Left cardiac atrium (tissue), 4 donors: Measurements from ENCODE around the gene TEAD2. TPM values are rescaled to one million over a fixed set of nuclear protein-coding genes. Genes with fewer than 3 reads are reported as not detected.

Experiments used
- ATAC-seq, 2 donors: fragments of 200-7000 bp; cut with Tn5 transposase; one replicate each; pipeline ENCODE4 v1.9.1; 2020; ENCODE audit warnings: mild to moderate bottlenecking in 2 of 2, moderate library complexity in 2 of 2
- DNase-seq: peaks from one replicate; pipeline ENCODE4 v3.0.0-alpha.2; 2020
- intact Hi-C, 2 donors: fragments of 100-400 bp; cut with DNase I; formaldehyde crosslinking; loops; one replicate each; pipeline versions ENCODE4 v1.14.1 to v1.15.1; 2022 to 2023
- total RNA-seq, 2 donors: library from RNA; stranded (reverse); fragmentation: NEBNext Ultra II Directional; extraction: Animal tissue kit (Norgen Biotek cat#: 25700); gene quantifications; one replicate each; pipeline ENCODE4 v1.2.1, GENCODE V29; 2021
- donor health status: DM: no; HTN: yes; CAD: no.
- donor health status: DM: no; HTN: yes; CAD: no; lungs with severe emphysema.
- donor health status: DM: yes; HTN: yes; CAD: no.
- donor health status: Dilated cardiomyopathy.

Gene TEAD2
- total RNA-seq, 2 donors from 2014 or later = 43.8 to 45.0 TPM

- DNase-seq (no peak), ATAC-seq (no peak)
- intact Hi-C loops = no loop called here
Measured at GRCh38 chr19:49359851-49360820, 2.1 kb downstream of the TEAD2 start.

GRCh38 chr19:49357186-49357585, 5.0 kb downstream of the TEAD2 start:
- DNase-seq = no peak
- intact Hi-C loops = no loop called here

GRCh38 chr19:49356382-49356781, 5.8 kb downstream of the TEAD2 start:
- DNase-seq = no peak
- no peak for ATAC-seq
- intact Hi-C loops = no loop called here

More at GRCh38 chr19:49357186-49357585, 5.0 kb downstream of the TEAD2 start:
- ATAC-seq = no peak

GRCh38 chr19:49355909-49356353, 6.3 kb downstream of the TEAD2 start:
- DNase-seq = peak; percentile 67
- intact Hi-C loops = no loop called here
- ATAC-seq = peak; percentile 42 to 49

GRCh38 chr19:49349567-49349966, 12.6 kb downstream of the TEAD2 start:
- ATAC-seq (no peak), DNase-seq (no peak)
- intact Hi-C loops = no loop called here

GRCh38 chr19:49348305-49349189, 13.7 kb downstream of the TEAD2 start:
- intact Hi-C loops = no loop called here
- ATAC-seq (no peak), DNase-seq (no peak)

GRCh38 chr19:49347835-49348234, 14.4 kb downstream of the TEAD2 start:
- ATAC-seq (peak; percentile 65 to 89), DNase-seq (no peak)
- intact Hi-C loops = no loop called here

GRCh38 chr19:49347191-49347590, 15.0 kb downstream of the TEAD2 start:
- DNase-seq (no peak), ATAC-seq (no peak)
- intact Hi-C loops = no loop called here

GRCh38 chr19:49344505-49345423, 17.5 kb downstream of the TEAD2 start:
- intact Hi-C loops = no loop called here
- ATAC-seq = no peak

GRCh38 chr19:49343123-49343522, 19.1 kb downstream of the TEAD2 start:
- intact Hi-C loops = no loop called here
- DNase-seq (no peak), ATAC-seq (no peak)

More at GRCh38 chr19:49344505-49345423, 17.5 kb downstream of the TEAD2 start:
- no peak for DNase-seq

- intact Hi-C loops = no loop called here
- DNase-seq (no peak), ATAC-seq (no peak)
Measured at GRCh38 chr19:49342291-49342721, 19.9 kb downstream of the TEAD2 start.

- ATAC-seq (no peak), DNase-seq (no peak)
- intact Hi-C loops = no loop called here
Measured at GRCh38 chr19:49340865-49341718, 21.1 kb downstream of the TEAD2 start.

GRCh38 chr19:49340069-49340864, 21.9 kb downstream of the TEAD2 start:
- ATAC-seq (peak; percentile 49 to 67), DNase-seq (peak; percentile 71)
- intact Hi-C loops = no loop called here

- ATAC-seq (peak; percentile 96 to 97), DNase-seq (peak; percentile 92)
- intact Hi-C loops = no loop called here
Measured at GRCh38 chr19:49339301-49340068, 22.7 kb downstream of the TEAD2 start.

GRCh38 chr19:49338691-49339300, 23.4 kb downstream of the TEAD2 start:
- peak; percentile 83 for DNase-seq
- ATAC-seq = peak; percentile 52 to 78
- intact Hi-C loops = no loop called here
